NCI-H2029 treated with DMSO at 0.1 percent for 48 hours (cell line): ENCODE measurements around the gene CNOT2.

Experiments
- DNase-seq: peaks from one replicate; lab custom pipeline; 2025; lab: John Stamatoyannopoulos, UW

Gene CNOT2

GRCh38 chr12:70305794-70306193 lies 62.6 kb downstream of the CNOT2 start:
- no peak for DNase-seq

GRCh38 chr12:70306676-70307075 lies 63.4 kb downstream of the CNOT2 start:
- DNase-seq, result no peak

- DNase-seq, result no peak
These were observed 64.6 kb downstream of the CNOT2 start for GRCh38 chr12:70307868-70308267.

- no peak for DNase-seq
These were observed 66.1 kb downstream of the CNOT2 start for GRCh38 chr12:70309348-70309747.

GRCh38 chr12:70314145-70314544 lies 70.9 kb downstream of the CNOT2 start:
- no peak for DNase-seq

GRCh38 chr12:70317781-70318180 lies 74.5 kb downstream of the CNOT2 start:
- DNase-seq, result no peak

GRCh38 chr12:70319605-70320004 lies 76.4 kb downstream of the CNOT2 start:
- DNase-seq, result no peak

- no peak for DNase-seq
These were observed 78.0 kb downstream of the CNOT2 start for GRCh38 chr12:70321191-70321590.

- DNase-seq, result no peak
These were observed 84.3 kb downstream of the CNOT2 start for GRCh38 chr12:70327541-70327940.

- no peak for DNase-seq
These were observed 86.5 kb downstream of the CNOT2 start for GRCh38 chr12:70329728-70330127.

- no peak for DNase-seq
These were observed 86.9 kb downstream of the CNOT2 start for GRCh38 chr12:70330158-70330557.

- DNase-seq, result no peak
These were observed 89.0 kb downstream of the CNOT2 start for GRCh38 chr12:70332236-70332635.

GRCh38 chr12:70334742-70335141 lies 91.5 kb downstream of the CNOT2 start:
- no peak for DNase-seq

- no peak for DNase-seq
These were observed 95.3 kb downstream of the CNOT2 start for GRCh38 chr12:70338531-70338930.

- DNase-seq, result no peak
These were observed 107.8 kb downstream of the CNOT2 start for GRCh38 chr12:70351076-70351475.

GRCh38 chr12:70353780-70354660 lies 110.8 kb downstream of the CNOT2 start:
- no peak for DNase-seq

- no peak for DNase-seq
These were observed 111.6 kb downstream of the CNOT2 start for GRCh38 chr12:70354787-70355186.

- DNase-seq, result no peak
These were observed 112.7 kb downstream of the CNOT2 start for GRCh38 chr12:70355972-70356371.

- DNase-seq, result no peak
These were observed 116.4 kb downstream of the CNOT2 start for GRCh38 chr12:70359458-70360197.

- no peak for DNase-seq
These were observed 117.0 kb downstream of the CNOT2 start for GRCh38 chr12:70360218-70360617.

- DNase-seq, result no peak
These were observed 121.6 kb downstream of the CNOT2 start for GRCh38 chr12:70364695-70365397.

- no peak for DNase-seq
These were observed 122.1 kb downstream of the CNOT2 start for GRCh38 chr12:70365398-70365647.
